Vagina (tissue), 2 donors: Measurements from ENCODE around the gene CRYBA1.

ENCODE experiments used
- POLR2A ChIP-seq, 2 donors: fragments of 450-650 bp; IDR thresholded peaks; one replicate each; pipeline ENCODE4 v1.6.1; 2017; ENCODE audit warnings: antibody characterized with exemption in 2 of 2, mild to moderate bottlenecking in 2 of 2, moderate library complexity in 2 of 2
- POLR2AphosphoS5 ChIP-seq, 2 donors: sonication (generic); formaldehyde crosslinking; IDR thresholded peaks; one replicate each; pipeline ENCODE4 v1.9.0; 2017; ENCODE audit warnings: antibody characterized with exemption in 2 of 2, mild to moderate bottlenecking in 2 of 2, low read depth in 1 of 2; ENCODE audit not compliant: insufficient read depth in 1 of 2
- TF ChIP-seq, protein P1 (sequence below), 3 experiments: fragments of 450-650 bp in 2 of 3; fragments of 200-600 bp in 1 of 3; sonication (generic) in 1 of 3; IDR thresholded peaks; one replicate each; pipeline ENCODE4 v1.5.1; 2017 to 2019; ENCODE audit warnings: antibody characterized with exemption in 3 of 3, mild to moderate bottlenecking in 2 of 3, moderate library complexity in 2 of 3

DNA sequence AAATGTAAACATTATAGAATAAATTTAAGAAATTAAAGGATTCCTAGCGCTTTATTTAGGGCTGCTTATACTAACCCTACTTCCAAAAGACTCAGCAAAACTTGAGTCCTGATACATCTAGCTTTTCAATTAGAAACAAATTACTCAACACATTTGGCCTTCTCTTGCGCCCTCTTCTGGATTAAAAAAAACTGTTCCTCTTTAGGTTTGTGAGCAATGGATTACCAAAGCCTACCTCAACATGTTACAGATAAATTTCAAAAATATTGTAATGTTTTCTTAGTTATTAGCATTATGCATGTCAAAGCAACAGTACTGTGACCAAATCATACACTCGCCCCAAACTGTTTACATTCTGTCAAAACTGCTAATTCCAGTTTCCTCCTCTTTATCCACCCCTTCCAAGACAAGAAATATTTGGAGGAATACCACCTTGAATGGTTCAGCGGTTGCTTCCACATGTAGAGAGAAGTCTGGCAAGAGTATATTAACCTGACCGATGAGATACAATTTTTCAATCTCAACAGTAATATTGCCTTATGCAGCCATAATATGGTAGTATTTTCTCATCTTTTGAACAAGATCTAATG, 44.6 kb downstream of the CRYBA1 start:
- TF ChIP-seq POLR2A (IDR thresholded peaks at IDR 0.05) = no peak
- TF ChIP-seq, protein P1, sequence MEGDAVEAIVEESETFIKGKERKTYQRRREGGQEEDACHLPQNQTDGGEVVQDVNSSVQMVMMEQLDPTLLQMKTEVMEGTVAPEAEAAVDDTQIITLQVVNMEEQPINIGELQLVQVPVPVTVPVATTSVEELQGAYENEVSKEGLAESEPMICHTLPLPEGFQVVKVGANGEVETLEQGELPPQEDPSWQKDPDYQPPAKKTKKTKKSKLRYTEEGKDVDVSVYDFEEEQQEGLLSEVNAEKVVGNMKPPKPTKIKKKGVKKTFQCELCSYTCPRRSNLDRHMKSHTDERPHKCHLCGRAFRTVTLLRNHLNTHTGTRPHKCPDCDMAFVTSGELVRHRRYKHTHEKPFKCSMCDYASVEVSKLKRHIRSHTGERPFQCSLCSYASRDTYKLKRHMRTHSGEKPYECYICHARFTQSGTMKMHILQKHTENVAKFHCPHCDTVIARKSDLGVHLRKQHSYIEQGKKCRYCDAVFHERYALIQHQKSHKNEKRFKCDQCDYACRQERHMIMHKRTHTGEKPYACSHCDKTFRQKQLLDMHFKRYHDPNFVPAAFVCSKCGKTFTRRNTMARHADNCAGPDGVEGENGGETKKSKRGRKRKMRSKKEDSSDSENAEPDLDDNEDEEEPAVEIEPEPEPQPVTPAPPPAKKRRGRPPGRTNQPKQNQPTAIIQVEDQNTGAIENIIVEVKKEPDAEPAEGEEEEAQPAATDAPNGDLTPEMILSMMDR (IDR thresholded peaks at IDR 0.05) = peak; percentile 42 to 74 (median 49)
- TF ChIP-seq POLR2AphosphoS5 (IDR thresholded peaks at IDR 0.05; ENCODE audit: insufficient read depth in 1 of 2, low read depth in 1 of 2) = peak in 1 of 2 donors; percentile 74
